Choroid plexus epithelial cell (primary cell): ENCODE measurements around the gene LDLRAP1.

Experiments used
- DNase-seq: peaks from one replicate; pipeline ENCODE4 v3.0.0-alpha.2; 2010; ENCODE audit warnings: low read depth
- H3K4me3 ChIP-seq: 2 replicates; pipeline ENCODE4 v1.5.1; 2011; ENCODE audit warnings: low read depth, mild to moderate bottlenecking, control low read depth, low read length, moderate library complexity
- TF ChIP-seq, protein P1 (sequence below): conservative IDR thresholded peaks from 2 replicates; pipeline ENCODE4 v1.5.1; 2011; ENCODE audit warnings: low read depth, mild to moderate bottlenecking, control low read depth, inconsistent platforms, low read length, moderate library complexity

LDLRAP1 gene

DNA sequence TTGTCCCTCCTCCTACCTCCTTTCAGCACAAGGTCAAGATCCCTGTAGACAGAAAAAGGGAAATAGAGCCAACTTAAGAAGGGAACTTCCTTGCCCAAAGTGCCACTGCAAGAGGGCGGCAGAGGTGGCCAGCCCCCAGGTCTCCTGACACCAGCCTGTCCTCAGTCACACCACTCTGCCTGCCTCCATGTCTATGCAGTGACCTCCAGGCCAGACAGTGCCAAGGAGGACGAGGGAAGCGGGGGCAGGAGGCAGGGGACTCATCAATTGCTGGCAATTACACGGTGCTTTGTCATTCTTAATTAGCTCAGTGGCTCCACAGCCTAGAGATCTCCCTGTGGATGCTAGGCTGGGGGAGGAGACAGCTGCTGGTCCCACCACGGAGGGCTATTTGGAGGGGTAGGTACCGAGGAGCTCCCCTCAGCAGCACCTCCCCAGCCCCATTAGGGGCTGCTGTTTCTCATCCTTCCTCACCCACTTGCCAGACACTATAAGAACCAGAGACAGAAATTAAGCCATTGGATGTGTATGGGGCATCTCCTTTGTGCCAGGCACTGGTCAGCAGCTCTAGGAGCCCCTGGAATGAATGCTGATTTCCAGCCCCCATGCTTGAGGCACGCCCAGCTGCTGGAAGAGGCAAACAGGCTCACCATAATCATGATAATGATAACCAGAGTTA lies 6.1 kb upstream of the LDLRAP1 start:
- no peak for DNase-seq
- TF ChIP-seq, protein P1, sequence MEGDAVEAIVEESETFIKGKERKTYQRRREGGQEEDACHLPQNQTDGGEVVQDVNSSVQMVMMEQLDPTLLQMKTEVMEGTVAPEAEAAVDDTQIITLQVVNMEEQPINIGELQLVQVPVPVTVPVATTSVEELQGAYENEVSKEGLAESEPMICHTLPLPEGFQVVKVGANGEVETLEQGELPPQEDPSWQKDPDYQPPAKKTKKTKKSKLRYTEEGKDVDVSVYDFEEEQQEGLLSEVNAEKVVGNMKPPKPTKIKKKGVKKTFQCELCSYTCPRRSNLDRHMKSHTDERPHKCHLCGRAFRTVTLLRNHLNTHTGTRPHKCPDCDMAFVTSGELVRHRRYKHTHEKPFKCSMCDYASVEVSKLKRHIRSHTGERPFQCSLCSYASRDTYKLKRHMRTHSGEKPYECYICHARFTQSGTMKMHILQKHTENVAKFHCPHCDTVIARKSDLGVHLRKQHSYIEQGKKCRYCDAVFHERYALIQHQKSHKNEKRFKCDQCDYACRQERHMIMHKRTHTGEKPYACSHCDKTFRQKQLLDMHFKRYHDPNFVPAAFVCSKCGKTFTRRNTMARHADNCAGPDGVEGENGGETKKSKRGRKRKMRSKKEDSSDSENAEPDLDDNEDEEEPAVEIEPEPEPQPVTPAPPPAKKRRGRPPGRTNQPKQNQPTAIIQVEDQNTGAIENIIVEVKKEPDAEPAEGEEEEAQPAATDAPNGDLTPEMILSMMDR = no peak

GRCh38 chr1:25538191-25538767 lies 5.1 kb upstream of the LDLRAP1 start:
- TF ChIP-seq, protein P1 = no peak

More for the DNA sequence above, 6.1 kb upstream of the LDLRAP1 start:
- H3K4me3 ChIP-seq = no peak overlapping the region

DNA sequence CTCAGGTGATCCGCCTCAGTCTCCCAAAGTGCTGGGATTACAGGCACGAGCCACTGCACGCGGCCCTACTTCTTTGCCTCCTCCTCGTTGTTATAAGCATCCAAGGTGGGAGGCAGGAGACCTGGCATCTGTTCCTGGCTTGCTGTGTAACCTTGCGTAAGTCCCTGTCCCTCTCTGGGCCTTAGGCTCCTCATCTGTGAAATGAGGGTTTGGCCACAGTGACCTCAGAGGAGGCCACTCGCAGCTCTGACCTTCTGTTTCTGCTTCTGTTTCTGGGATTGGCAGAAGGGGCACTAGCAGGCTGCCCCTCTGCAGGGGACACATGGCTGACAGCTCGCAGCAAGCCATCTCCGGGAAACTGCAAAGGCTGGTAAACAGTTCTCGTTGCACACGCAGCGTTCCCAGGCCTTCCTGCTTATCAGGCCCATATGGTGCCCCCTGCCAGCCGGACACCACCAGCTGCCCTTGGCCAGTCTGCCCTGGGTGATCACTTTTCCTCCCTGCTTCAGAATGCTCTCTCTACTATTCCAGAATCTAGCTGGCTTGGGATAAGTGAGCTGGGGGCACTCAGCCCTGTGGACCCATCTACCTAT lies 2.6 kb upstream of the LDLRAP1 start:
- TF ChIP-seq, protein P1 = no peak
- H3K4me3 ChIP-seq = no peak overlapping the region
- no peak for DNase-seq

More at GRCh38 chr1:25538191-25538767, 5.1 kb upstream of the LDLRAP1 start:
- H3K4me3 ChIP-seq = no peak overlapping the region
- no peak for DNase-seq

DNA sequence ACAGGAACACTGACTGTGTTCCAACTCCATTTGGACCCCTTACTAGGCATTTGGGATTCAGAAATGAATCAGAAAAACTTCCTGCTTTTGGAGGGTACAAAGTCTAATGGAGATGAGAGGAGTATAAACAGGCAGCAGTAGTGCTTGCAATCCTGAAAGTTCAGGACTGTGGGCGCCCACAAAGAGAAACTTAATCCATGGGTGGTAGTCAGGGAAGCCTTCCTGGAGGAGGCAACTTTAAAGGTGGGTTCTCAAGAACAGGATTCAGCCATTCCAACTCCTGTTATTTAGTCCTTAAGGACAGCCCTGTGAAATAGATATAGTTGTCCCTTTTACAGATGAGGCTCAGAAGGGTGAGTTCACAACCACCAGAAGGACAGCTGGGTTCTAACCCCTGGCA lies 2.0 kb upstream of the LDLRAP1 start:
- H3K4me3 ChIP-seq = no peak overlapping the region
- TF ChIP-seq, protein P1 = no peak
- DNase-seq = no peak

DNA sequence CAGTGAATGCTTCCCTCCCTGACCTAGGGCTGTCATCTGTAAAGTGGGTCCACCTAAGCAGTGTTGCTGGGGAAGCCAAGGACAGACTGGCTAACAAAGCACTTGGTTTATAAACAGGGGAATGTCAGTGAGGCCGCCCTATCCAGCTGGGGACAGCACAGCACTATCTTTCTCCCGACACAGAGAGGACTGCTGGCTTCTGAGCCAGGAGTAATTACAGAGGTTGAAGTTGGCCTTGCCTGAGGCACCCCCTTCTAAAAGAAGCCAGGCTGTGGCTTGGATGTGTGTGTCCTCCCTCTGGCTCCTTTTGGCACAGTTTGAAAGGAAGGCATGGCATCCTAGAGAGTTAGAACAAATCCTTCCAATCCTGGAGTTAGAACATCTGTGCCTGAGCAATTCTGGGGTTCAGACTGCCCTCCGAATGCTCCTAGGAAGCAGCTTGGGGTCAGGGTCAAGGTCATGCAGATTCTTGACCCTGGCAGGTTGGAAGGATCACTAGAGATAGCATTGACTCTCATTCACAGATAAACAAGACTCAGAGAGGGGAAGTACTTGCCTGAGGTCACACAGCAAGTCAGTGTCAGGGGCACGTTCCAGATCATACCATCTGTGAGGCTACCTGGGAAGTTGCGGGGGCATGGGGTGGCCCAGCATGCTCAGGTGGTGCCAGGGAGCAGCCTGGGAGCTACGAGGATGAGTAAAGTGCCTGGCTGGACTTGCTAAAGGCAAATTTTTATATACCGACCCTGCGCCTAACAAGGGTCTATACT lies 1.3 kb upstream of the LDLRAP1 start:
- TF ChIP-seq, protein P1 = no peak
- DNase-seq = no peak
- no peak overlapping the region for H3K4me3 ChIP-seq

DNA sequence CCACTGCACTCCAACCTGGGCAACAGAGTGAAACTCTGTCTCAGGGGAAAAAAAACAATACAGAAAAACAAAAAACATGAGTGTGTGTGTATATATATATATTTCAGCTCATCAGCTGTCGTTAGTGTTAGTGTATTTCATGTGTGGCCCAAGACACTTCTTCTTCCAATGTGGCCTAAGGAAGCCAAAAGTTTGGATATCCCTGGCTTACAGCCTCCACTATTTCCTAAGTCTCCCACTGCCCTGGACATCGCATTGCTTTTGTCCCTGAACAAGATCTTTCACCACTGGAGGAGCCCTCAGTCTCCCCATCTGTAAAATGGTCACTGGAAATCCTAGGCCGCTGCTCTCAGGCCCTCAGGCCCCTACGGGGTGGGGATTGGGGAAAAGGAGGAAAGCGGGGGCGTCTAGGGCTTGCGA lies 391 bp upstream of the LDLRAP1 start:
- peak overlapping the region; percentile 78 for H3K4me3 ChIP-seq
- TF ChIP-seq, protein P1 = no peak
- no peak for DNase-seq
